GM23338 (cell line): ENCODE measurements around the gene PIK3C2B. TPM values are rescaled to one million over a fixed set of nuclear protein-coding genes. Genes with fewer than 3 reads are reported as not detected.

Experiments used
- ATAC-seq: fragments of 200-7000 bp; cut with Tn5 transposase; 3 replicates; pipeline ENCODE4 v1.9.1; 2020
- DNase-seq: peaks from one replicate; pipeline ENCODE4 v3.0.0-alpha.2; 2015; ENCODE audit warnings: low spot score
- H2AFZ ChIP-seq: fragments of 200-600 bp; sonication (generic); 2 replicates; pipeline ENCODE4 v1.8.0; 2016; ENCODE audit warnings: antibody characterized with exemption, mild to moderate bottlenecking, moderate library complexity
- H3F3A ChIP-seq: fragments of 200-600 bp; sonication (generic); replicated peaks from 2 replicates; pipeline ENCODE4 v1.8.0; 2017; ENCODE audit warnings: antibody characterized with exemption, mixed run types, low read depth
- H3K27ac ChIP-seq: fragments of 200-600 bp; sonication (generic); 2 replicates; pipeline ENCODE4 v1.6.1; 2016; ENCODE audit warnings: low read depth
- H3K27me3 ChIP-seq: fragments of 200-600 bp; sonication (generic); 2 replicates; pipeline ENCODE4 v1.8.0; 2016; ENCODE audit warnings: mild to moderate bottlenecking, mixed run types, moderate library complexity; ENCODE audit not compliant: insufficient read depth
- H3K36me3 ChIP-seq: fragments of 200-600 bp; sonication (generic); 2 replicates; pipeline ENCODE4 v1.8.0; 2016; ENCODE audit warnings: mild to moderate bottlenecking; ENCODE audit not compliant: insufficient read depth
- H3K4me1 ChIP-seq: fragments of 200-600 bp; sonication (generic); 2 replicates; pipeline ENCODE4 v1.8.0; 2016; ENCODE audit warnings: mild to moderate bottlenecking, moderate library complexity; ENCODE audit not compliant: insufficient read depth
- H3K4me2 ChIP-seq: fragments of 200-600 bp; sonication (generic); 2 replicates; pipeline ENCODE4 v1.7.1; 2017; ENCODE audit warnings: mixed run types
- H3K4me3 ChIP-seq: fragments of 200-600 bp; sonication (generic); 2 replicates; pipeline ENCODE4 v1.6.1; 2016; ENCODE audit warnings: mixed run types
- H3K79me2 ChIP-seq: fragments of 200-600 bp; sonication (generic); replicated peaks from 2 replicates; pipeline ENCODE4 v1.8.0; 2017; ENCODE audit warnings: mild to moderate bottlenecking; ENCODE audit not compliant: insufficient read depth
- H3K9me2 ChIP-seq: fragments of 200-600 bp; sonication (generic); 2 replicates; pipeline ENCODE4 v1.8.0; 2017; ENCODE audit not compliant: insufficient read depth
- H4K20me1 ChIP-seq: fragments of 200-600 bp; sonication (generic); replicated peaks from 2 replicates; pipeline ENCODE4 v1.8.0; 2017; ENCODE audit warnings: mild to moderate bottlenecking; ENCODE audit not compliant: insufficient read depth
- H3K27ac Mint-ChIP-seq: 2 replicates; pipeline ENCODE4 v1.8.0; 2020; ENCODE audit warnings: inconsistent platforms, mild to moderate bottlenecking, moderate library complexity, mixed read lengths
- H3K27me3 Mint-ChIP-seq: 3 replicates; pipeline ENCODE4 v1.8.0; 2022; ENCODE audit warnings: low read depth, mild to moderate bottlenecking, moderate library complexity, mixed read lengths, inconsistent platforms; ENCODE audit not compliant: insufficient read depth, poor library complexity
- H3K36me3 Mint-ChIP-seq: 3 replicates; pipeline ENCODE4 v1.8.0; 2021; ENCODE audit warnings: low read depth, mild to moderate bottlenecking, inconsistent platforms, moderate library complexity, mixed read lengths
- H3K4me1 Mint-ChIP-seq: 3 replicates; pipeline ENCODE4 v1.8.0; 2020; ENCODE audit warnings: mild to moderate bottlenecking, inconsistent platforms, mixed read lengths
- H3K4me3 Mint-ChIP-seq: 3 replicates; pipeline ENCODE4 v1.8.0; 2021; ENCODE audit warnings: moderate library complexity, mild to moderate bottlenecking, inconsistent platforms, mixed read lengths
- H3K9me3 Mint-ChIP-seq: 3 replicates; pipeline ENCODE4 v1.8.0; 2020; ENCODE audit warnings: moderate library complexity, mild to moderate bottlenecking, inconsistent platforms, mixed read lengths
- CREB1 ChIP-seq: fragments of 250-450 bp; sonication (Bioruptor Pico); IDR thresholded peaks from 2 replicates; pipeline ENCODE4 v1.5.0; 2020; ENCODE audit warnings: low read depth, mild to moderate bottlenecking, moderate library complexity
- EZH2 ChIP-seq: fragments of 200-600 bp; sonication (generic); IDR thresholded peaks from one replicate; pipeline ENCODE4 v1.8.0; 2017; ENCODE audit warnings: antibody characterized with exemption, mild to moderate bottlenecking, low read depth; ENCODE audit not compliant: unreplicated experiment
- EZH2phosphoT487 ChIP-seq: fragments of 200-600 bp; sonication (generic); IDR thresholded peaks from one replicate; pipeline ENCODE4 v1.8.1; 2018; ENCODE audit warnings: antibody characterized with exemption; ENCODE audit not compliant: unreplicated experiment
- JUNB ChIP-seq: IDR thresholded peaks from one replicate; pipeline ENCODE4 v1.6.1; 2016; ENCODE audit warnings: antibody characterized with exemption; ENCODE audit not compliant: unreplicated experiment
- NANOG ChIP-seq: IDR thresholded peaks from 2 replicates; pipeline ENCODE4 v1.6.1; 2016; ENCODE audit warnings: antibody characterized with exemption, borderline replicate concordance
- POLR2AphosphoS5 ChIP-seq: IDR thresholded peaks from 2 replicates; pipeline ENCODE4 v1.6.1; 2016; ENCODE audit warnings: antibody characterized with exemption, low read depth
- REST ChIP-seq: IDR thresholded peaks from one replicate; pipeline ENCODE4 v1.6.1; 2018; ENCODE audit warnings: antibody characterized with exemption; ENCODE audit not compliant: unreplicated experiment
- STAT1 ChIP-seq: IDR thresholded peaks from one replicate; pipeline ENCODE4 v1.6.1; 2016; ENCODE audit warnings: antibody characterized with exemption; ENCODE audit not compliant: unreplicated experiment
- ZNF114 ChIP-seq: fragments of 250-450 bp; sonication (Bioruptor Pico); IDR thresholded peaks from 2 replicates; pipeline ENCODE4 v1.5.0; 2020; ENCODE audit warnings: mild to moderate bottlenecking, moderate library complexity
- ZNF331 ChIP-seq: fragments of 250-450 bp; sonication (Bioruptor Pico); IDR thresholded peaks from 2 replicates; pipeline ENCODE4 v1.5.0; 2020; ENCODE audit warnings: low read depth, mild to moderate bottlenecking, moderate library complexity
- polyA plus RNA-seq: library from polyadenylated mRNA; unstranded; fragments of >200 nt; fragmentation: Nextera tagmentation; extraction: Ambion mirVana; gene quantifications from 2 replicates; pipeline ENCODE4 v1.2.1, GENCODE V29; 2016
- total RNA-seq: library from RNA; depleted of rRNA; stranded (reverse); fragments of >200 nt; shearing (Covaris generic); gene quantifications from 2 replicates; pipeline ENCODE4 v1.2.3, GENCODE V29; 2014
- TF ChIP-seq, protein P1 (sequence below): IDR thresholded peaks from 2 replicates; pipeline ENCODE4 v1.6.1; 2016; ENCODE audit warnings: antibody characterized with exemption

Gene PIK3C2B
- total and polyA plus RNA-seq, 2 experiments from 2014 or later: 4.8 to 19.0 TPM

- no peak for TF ChIP-seq REST
- TF ChIP-seq EZH2phosphoT487: no peak
- TF ChIP-seq EZH2: no peak
- no peak for TF ChIP-seq STAT1
- no peak for TF ChIP-seq JUNB
- TF ChIP-seq ZNF114 (CRISPR knock-in tag): no peak
Observed at GRCh38 chr1:204509186-204509635, 14.6 kb upstream of the PIK3C2B start (continued).

- Histone ChIP-seq H3K4me3 (peak overlapping the region; percentile 59), H3K79me2 (no peaks in the 10 kb centered on the region), H3K4me1 (no peaks in the 10 kb centered on the region; the same call in 1 of the 2 replicates), H3K27ac (peak overlapping the region; percentile 85), H3K4me2 (peak overlapping the region; percentile 73), H4K20me1 (no peaks in the 10 kb centered on the region), H3F3A (no peaks in the 10 kb centered on the region), H3K27me3 (no peaks in the 10 kb centered on the region), H2AFZ (peak overlapping the region; percentile 3; the same call in 1 of the 2 replicates), H3K36me3 (no peaks in the 10 kb centered on the region), H3K9me2 (no peaks in the 10 kb centered on the region)
- H3K9me3 Mint-ChIP-seq: peaks cover 7% of the 10 kb centered on the region; the same call in 2 of the 3 replicates
- H3K4me3 Mint-ChIP-seq: peak overlapping the region; percentile 88
- peaks cover 3% of the 10 kb centered on the region; the same call in 2 of the 3 replicates for H3K36me3 Mint-ChIP-seq
- peaks cover 11% of the 10 kb centered on the region; the same call in 2 of the 3 replicates for H3K4me1 Mint-ChIP-seq
- peak overlapping the region; percentile 97 for H3K27ac Mint-ChIP-seq
- DNase-seq (peak; percentile 94), ATAC-seq (peak; percentile 57)
- TF ChIP-seq POLR2AphosphoS5 (peak; percentile 71), STAT1 (no peak), EZH2phosphoT487 (no peak), ZNF331 (CRISPR knock-in tag) (no peak), ZNF114 (CRISPR knock-in tag) (no peak), NANOG (no peak)
- H3K27me3 Mint-ChIP-seq: peaks cover 25% of the 10 kb centered on the region
Observed at GRCh38 chr1:204507317-204508105, 12.9 kb upstream of the PIK3C2B start.

DNA sequence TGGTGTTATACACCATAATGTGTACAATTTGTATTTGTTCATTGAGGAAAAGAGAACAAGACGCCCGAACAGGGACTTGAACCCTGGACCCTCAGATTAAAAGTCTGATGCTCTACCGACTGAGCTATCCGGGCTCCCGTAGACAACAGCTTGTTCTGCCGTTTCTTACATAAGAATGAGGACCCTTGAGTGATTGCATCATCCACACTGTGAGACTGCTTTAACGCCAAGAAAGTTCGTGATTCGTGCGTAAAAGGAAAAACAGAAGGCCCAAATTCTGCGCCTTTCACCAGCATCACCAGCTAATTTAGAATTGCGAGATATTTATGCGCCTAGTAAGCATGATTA lies 12.3 kb upstream of the PIK3C2B start:
- DNase-seq: peak; percentile 90
- Histone ChIP-seq H3K9me2 (no peaks in the 10 kb centered on the region), H3K36me3 (no peaks in the 10 kb centered on the region), H3F3A (no peaks in the 10 kb centered on the region), H3K4me2 (peak overlapping the region; percentile 73), H3K79me2 (no peaks in the 10 kb centered on the region), H3K4me1 (no peaks in the 10 kb centered on the region; the same call in 1 of the 2 replicates), H3K27me3 (no peaks in the 10 kb centered on the region), H3K4me3 (peak overlapping the region; percentile 59), H3K27ac (peak overlapping the region; percentile 85), H4K20me1 (no peaks in the 10 kb centered on the region), H2AFZ (no peak overlapping the region)
- Mint-ChIP-seq H3K36me3 (peaks cover 3% of the 10 kb centered on the region; the same call in 2 of the 3 replicates), H3K4me3 (peak overlapping the region; percentile 88), H3K27me3 (peaks cover 25% of the 10 kb centered on the region), H3K4me1 (peaks cover 11% of the 10 kb centered on the region; the same call in 2 of the 3 replicates), H3K27ac (peak overlapping the region; percentile 97), H3K9me3 (peaks cover 7% of the 10 kb centered on the region; the same call in 2 of the 3 replicates)
- ATAC-seq: peak; percentile 81
- TF ChIP-seq, protein P1, sequence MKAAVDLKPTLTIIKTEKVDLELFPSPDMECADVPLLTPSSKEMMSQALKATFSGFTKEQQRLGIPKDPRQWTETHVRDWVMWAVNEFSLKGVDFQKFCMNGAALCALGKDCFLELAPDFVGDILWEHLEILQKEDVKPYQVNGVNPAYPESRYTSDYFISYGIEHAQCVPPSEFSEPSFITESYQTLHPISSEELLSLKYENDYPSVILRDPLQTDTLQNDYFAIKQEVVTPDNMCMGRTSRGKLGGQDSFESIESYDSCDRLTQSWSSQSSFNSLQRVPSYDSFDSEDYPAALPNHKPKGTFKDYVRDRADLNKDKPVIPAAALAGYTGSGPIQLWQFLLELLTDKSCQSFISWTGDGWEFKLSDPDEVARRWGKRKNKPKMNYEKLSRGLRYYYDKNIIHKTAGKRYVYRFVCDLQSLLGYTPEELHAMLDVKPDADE: peak; percentile 62; the same call in 1 of the 2 replicates
- TF ChIP-seq EZH2phosphoT487 (no peak), CREB1 (CRISPR knock-in tag) (peak; percentile 67), REST (no peak), STAT1 (no peak)
